ENCODE data around the gene UBE2I.
"Not testable (repeated sequence)": the region's sequence is repeated elsewhere in the genome, so short reads cannot be mapped to it uniquely, and the experiment has no call there.

UBE2I gene

GRCh38 chr16:1269418-1269817 is 40.0 kb upstream of the UBE2I start:
- H3K27me3 ChIP-seq (ENCODE audit: control insufficient read depth, insufficient read depth, low read length): peaks cover 38% of the 10 kb centered on the region
- H3K9ac ChIP-seq (ENCODE audit: low read depth, low read length); H3K4me2 ChIP-seq (ENCODE audit: low read length); H3K36me3 ChIP-seq (ENCODE audit: insufficient read depth, low read length); H3K4me1 ChIP-seq (ENCODE audit: control insufficient read depth, insufficient read depth, low read length); H3K4me3 ChIP-seq (ENCODE audit: low read length); H3K9me3 ChIP-seq (replicated peaks; ENCODE audit: low read length): not testable (repeated sequence)

- no peaks in the 10 kb centered on the region for H3K4me1 ChIP-seq (ENCODE audit: control insufficient read depth, insufficient read depth, low read length)
- no peaks in the 10 kb centered on the region for H3K36me3 ChIP-seq (ENCODE audit: insufficient read depth, low read length)
- no peak overlapping the region for H3K9ac ChIP-seq (ENCODE audit: low read depth, low read length)
- H3K9me3 ChIP-seq (replicated peaks; ENCODE audit: low read length): no peaks in the 10 kb centered on the region
- H3K27me3 ChIP-seq (ENCODE audit: control insufficient read depth, insufficient read depth, low read length): peaks cover 42% of the 10 kb centered on the region
- no peak overlapping the region for H3K4me2 ChIP-seq (ENCODE audit: low read length)
- no peak overlapping the region for H3K4me3 ChIP-seq (ENCODE audit: low read length)
These were observed 38.1 kb upstream of the UBE2I start for GRCh38 chr16:1271380-1271723.

GRCh38 chr16:1271724-1272413 is 37.6 kb upstream of the UBE2I start:
- not testable (repeated sequence) for H3K9ac ChIP-seq (ENCODE audit: low read depth, low read length); H3K4me1 ChIP-seq (ENCODE audit: control insufficient read depth, insufficient read depth, low read length); H3K36me3 ChIP-seq (ENCODE audit: insufficient read depth, low read length); H3K9me3 ChIP-seq (replicated peaks; ENCODE audit: low read length); H3K4me2 ChIP-seq (ENCODE audit: low read length); H3K4me3 ChIP-seq (ENCODE audit: low read length)
- H3K27me3 ChIP-seq (ENCODE audit: control insufficient read depth, insufficient read depth, low read length): peaks cover 39% of the 10 kb centered on the region

- H3K4me1 ChIP-seq (ENCODE audit: control insufficient read depth, insufficient read depth, low read length): no peaks in the 10 kb centered on the region
- no peak overlapping the region for H3K4me3 ChIP-seq (ENCODE audit: low read length)
- H3K9me3 ChIP-seq (replicated peaks; ENCODE audit: low read length): no peaks in the 10 kb centered on the region
- H3K4me2 ChIP-seq (ENCODE audit: low read length): no peak overlapping the region
- H3K36me3 ChIP-seq (ENCODE audit: insufficient read depth, low read length): no peaks in the 10 kb centered on the region
- H3K9ac ChIP-seq (ENCODE audit: low read depth, low read length): no peak overlapping the region
- peaks cover 38% of the 10 kb centered on the region for H3K27me3 ChIP-seq (ENCODE audit: control insufficient read depth, insufficient read depth, low read length)
These were observed 36.8 kb upstream of the UBE2I start for GRCh38 chr16:1272453-1273198.

- Histone ChIP-seq H3K4me1 (ENCODE audit: control insufficient read depth, insufficient read depth, low read length) (no peaks in the 10 kb centered on the region), H3K4me3 (ENCODE audit: low read length) (no peak overlapping the region), H3K9me3 (replicated peaks; ENCODE audit: low read length) (no peaks in the 10 kb centered on the region), H3K9ac (ENCODE audit: low read depth, low read length) (no peak overlapping the region), H3K4me2 (ENCODE audit: low read length) (no peak overlapping the region), H3K36me3 (ENCODE audit: insufficient read depth, low read length) (no peaks in the 10 kb centered on the region), H3K27me3 (ENCODE audit: control insufficient read depth, insufficient read depth, low read length) (peaks cover 38% of the 10 kb centered on the region)
These were observed 35.6 kb upstream of the UBE2I start for GRCh38 chr16:1273816-1274215.

- no peaks in the 10 kb centered on the region for H3K36me3 ChIP-seq (ENCODE audit: insufficient read depth, low read length)
- no peak overlapping the region for H3K4me3 ChIP-seq (ENCODE audit: low read length)
- peaks cover 34% of the 10 kb centered on the region for H3K27me3 ChIP-seq (ENCODE audit: control insufficient read depth, insufficient read depth, low read length)
- H3K9ac ChIP-seq (ENCODE audit: low read depth, low read length): no peak overlapping the region
- H3K4me1 ChIP-seq (ENCODE audit: control insufficient read depth, insufficient read depth, low read length): no peaks in the 10 kb centered on the region
- H3K9me3 ChIP-seq (replicated peaks; ENCODE audit: low read length): no peaks in the 10 kb centered on the region
- H3K4me2 ChIP-seq (ENCODE audit: low read length): no peak overlapping the region
These were observed 34.7 kb upstream of the UBE2I start for GRCh38 chr16:1274767-1275166.

GRCh38 chr16:1275791-1276579 is 33.5 kb upstream of the UBE2I start:
- H3K4me1 ChIP-seq (ENCODE audit: control insufficient read depth, insufficient read depth, low read length): no peaks in the 10 kb centered on the region
- H3K27me3 ChIP-seq (ENCODE audit: control insufficient read depth, insufficient read depth, low read length): peaks cover 27% of the 10 kb centered on the region
- no peaks in the 10 kb centered on the region for H3K9me3 ChIP-seq (replicated peaks; ENCODE audit: low read length)
- H3K4me2 ChIP-seq (ENCODE audit: low read length): no peak overlapping the region
- no peaks in the 10 kb centered on the region for H3K36me3 ChIP-seq (ENCODE audit: insufficient read depth, low read length)
- no peak overlapping the region for H3K9ac ChIP-seq (ENCODE audit: low read depth, low read length)
- no peak overlapping the region for H3K4me3 ChIP-seq (ENCODE audit: low read length)

GRCh38 chr16:1276580-1276878 is 32.9 kb upstream of the UBE2I start:
- H3K9ac ChIP-seq (ENCODE audit: low read depth, low read length): no peak overlapping the region
- no peaks in the 10 kb centered on the region for H3K4me1 ChIP-seq (ENCODE audit: control insufficient read depth, insufficient read depth, low read length)
- H3K4me3 ChIP-seq (ENCODE audit: low read length): no peak overlapping the region
- H3K27me3 ChIP-seq (ENCODE audit: control insufficient read depth, insufficient read depth, low read length): peaks cover 31% of the 10 kb centered on the region
- H3K4me2 ChIP-seq (ENCODE audit: low read length): no peak overlapping the region
- no peaks in the 10 kb centered on the region for H3K36me3 ChIP-seq (ENCODE audit: insufficient read depth, low read length)
- H3K9me3 ChIP-seq (replicated peaks; ENCODE audit: low read length): no peaks in the 10 kb centered on the region

- no peak overlapping the region for H3K9ac ChIP-seq (ENCODE audit: low read depth, low read length)
- H3K4me1 ChIP-seq (ENCODE audit: control insufficient read depth, insufficient read depth, low read length): no peaks in the 10 kb centered on the region
- no peaks in the 10 kb centered on the region for H3K36me3 ChIP-seq (ENCODE audit: insufficient read depth, low read length)
- H3K27me3 ChIP-seq (ENCODE audit: control insufficient read depth, insufficient read depth, low read length): peaks cover 33% of the 10 kb centered on the region
- no peak overlapping the region for H3K4me3 ChIP-seq (ENCODE audit: low read length)
- H3K9me3 ChIP-seq (replicated peaks; ENCODE audit: low read length): no peaks in the 10 kb centered on the region
- H3K4me2 ChIP-seq (ENCODE audit: low read length): no peak overlapping the region
These were observed 32.3 kb upstream of the UBE2I start for GRCh38 chr16:1277151-1277598.

- no peak overlapping the region for H3K4me3 ChIP-seq (ENCODE audit: low read length)
- H3K4me1 ChIP-seq (ENCODE audit: control insufficient read depth, insufficient read depth, low read length): no peaks in the 10 kb centered on the region
- no peaks in the 10 kb centered on the region for H3K36me3 ChIP-seq (ENCODE audit: insufficient read depth, low read length)
- H3K9me3 ChIP-seq (replicated peaks; ENCODE audit: low read length): no peaks in the 10 kb centered on the region
- no peak overlapping the region for H3K4me2 ChIP-seq (ENCODE audit: low read length)
- no peak overlapping the region for H3K9ac ChIP-seq (ENCODE audit: low read depth, low read length)
- peaks cover 32% of the 10 kb centered on the region for H3K27me3 ChIP-seq (ENCODE audit: control insufficient read depth, insufficient read depth, low read length)
These were observed 31.7 kb upstream of the UBE2I start for GRCh38 chr16:1277617-1278282.

GRCh38 chr16:1278477-1278876 is 31.0 kb upstream of the UBE2I start:
- H3K4me2 ChIP-seq (ENCODE audit: low read length): no peak overlapping the region
- H3K4me3 ChIP-seq (ENCODE audit: low read length): no peak overlapping the region
- no peak overlapping the region for H3K9ac ChIP-seq (ENCODE audit: low read depth, low read length)
- no peaks in the 10 kb centered on the region for H3K4me1 ChIP-seq (ENCODE audit: control insufficient read depth, insufficient read depth, low read length)
- H3K9me3 ChIP-seq (replicated peaks; ENCODE audit: low read length): no peaks in the 10 kb centered on the region
- H3K36me3 ChIP-seq (ENCODE audit: insufficient read depth, low read length): no peaks in the 10 kb centered on the region
- H3K27me3 ChIP-seq (ENCODE audit: control insufficient read depth, insufficient read depth, low read length): peaks cover 31% of the 10 kb centered on the region
